Osteoblast (primary cell): Measurements from ENCODE around the gene SORBS1. TPM values are rescaled to one million over a fixed set of nuclear protein-coding genes. Genes with fewer than 3 reads are reported as not detected.

Experiments used
- DNase-seq: peaks from one replicate; pipeline ENCODE4 v3.0.0; 2011; ENCODE audit warnings: low spot score, mixed read lengths; ENCODE audit not compliant: insufficient read length; ENCODE audit errors: missing footprints
- H2AFZ ChIP-seq: 2 replicates; pipeline ENCODE4 v1.6.0; 2011; ENCODE audit warnings: mild to moderate bottlenecking, low read length
- H3K27ac ChIP-seq: 2 replicates; pipeline ENCODE4 v1.5.1; 2011; ENCODE audit warnings: mild to moderate bottlenecking, low read depth, low read length, moderate library complexity
- H3K27me3 ChIP-seq: 2 replicates; pipeline ENCODE4 v1.6.0; 2012; ENCODE audit warnings: mild to moderate bottlenecking, control low read depth, inconsistent platforms, low read length, moderate library complexity; ENCODE audit not compliant: insufficient read depth
- H3K36me3 ChIP-seq: 2 replicates; pipeline ENCODE4 v1.5.1; 2011; ENCODE audit warnings: mild to moderate bottlenecking, low read length, control low read depth, moderate library complexity; ENCODE audit not compliant: insufficient read depth
- H3K4me1 ChIP-seq: 2 replicates; pipeline ENCODE4 v1.5.1; 2011; ENCODE audit warnings: mild to moderate bottlenecking, low read length, control low read depth, moderate library complexity; ENCODE audit not compliant: insufficient read depth
- H3K4me2 ChIP-seq: 2 replicates; pipeline ENCODE4 v1.6.0; 2011; ENCODE audit warnings: mild to moderate bottlenecking, low read length; ENCODE audit not compliant: insufficient read depth
- H3K4me3 ChIP-seq: fragments of 200-600 bp; sonication (generic); 3 replicates; pipeline ENCODE4 v1.5.1; 2012; ENCODE audit warnings: mild to moderate bottlenecking, low read length, inconsistent platforms; ENCODE audit not compliant: insufficient read depth
- H3K79me2 ChIP-seq: 2 replicates; pipeline ENCODE4 v1.6.0; 2012; ENCODE audit warnings: mild to moderate bottlenecking, low read length, control low read depth, inconsistent platforms; ENCODE audit not compliant: insufficient read depth
- H3K9me3 ChIP-seq: 2 replicates; pipeline ENCODE4 v1.5.1; 2011; ENCODE audit warnings: low read depth, low read length, control low read depth
- H4K20me1 ChIP-seq: 2 replicates; pipeline ENCODE4 v1.6.0; 2012; ENCODE audit warnings: mild to moderate bottlenecking, low read length, control low read depth; ENCODE audit not compliant: insufficient read depth
- CTCF ChIP-seq: IDR thresholded peaks from 2 replicates; pipeline ENCODE4 v1.5.1; 2011; ENCODE audit warnings: mild to moderate bottlenecking, low read depth, low read length, moderate library complexity; ENCODE audit errors: extremely low read depth
- total RNA-seq: library from RNA; depleted of rRNA; stranded (reverse); fragments of >200 nt; gene quantifications from 2 replicates; pipeline ENCODE4 v1.2.3, GENCODE V29; 2012

SORBS1 gene
- total RNA-seq, 1 donor = 0.72 TPM

GRCh38 chr10:95264227-95265051 is 296.7 kb downstream of the SORBS1 start:
- no peak overlapping the region for H3K27ac ChIP-seq
- H4K20me1 ChIP-seq = no peaks in the 10 kb centered on the region
- H2AFZ ChIP-seq = no peak overlapping the region
- no peak for TF ChIP-seq CTCF
- no peak overlapping the region for H3K4me3 ChIP-seq
- no peak for DNase-seq
- no peaks in the 10 kb centered on the region for H3K27me3 ChIP-seq
- H3K36me3 ChIP-seq = peaks cover 16% of the 10 kb centered on the region
- H3K4me2 ChIP-seq = no peak overlapping the region
- H3K4me1 ChIP-seq = peaks cover 18% of the 10 kb centered on the region
- H3K9me3 ChIP-seq = no peaks in the 10 kb centered on the region
- H3K79me2 ChIP-seq = no peaks in the 10 kb centered on the region

GRCh38 chr10:95263864-95264226 is 297.3 kb downstream of the SORBS1 start:
- H3K4me3 ChIP-seq = no peak overlapping the region
- peaks cover 18% of the 10 kb centered on the region for H3K4me1 ChIP-seq
- no peak overlapping the region for H2AFZ ChIP-seq
- no peaks in the 10 kb centered on the region for H3K27me3 ChIP-seq
- no peaks in the 10 kb centered on the region for H3K9me3 ChIP-seq
- no peak overlapping the region for H3K27ac ChIP-seq
- H3K36me3 ChIP-seq = peaks cover 20% of the 10 kb centered on the region
- no peak overlapping the region for H3K4me2 ChIP-seq
- no peaks in the 10 kb centered on the region for H3K79me2 ChIP-seq
- peak; percentile 55 for DNase-seq
- TF ChIP-seq CTCF = no peak
- H4K20me1 ChIP-seq = no peaks in the 10 kb centered on the region

DNA sequence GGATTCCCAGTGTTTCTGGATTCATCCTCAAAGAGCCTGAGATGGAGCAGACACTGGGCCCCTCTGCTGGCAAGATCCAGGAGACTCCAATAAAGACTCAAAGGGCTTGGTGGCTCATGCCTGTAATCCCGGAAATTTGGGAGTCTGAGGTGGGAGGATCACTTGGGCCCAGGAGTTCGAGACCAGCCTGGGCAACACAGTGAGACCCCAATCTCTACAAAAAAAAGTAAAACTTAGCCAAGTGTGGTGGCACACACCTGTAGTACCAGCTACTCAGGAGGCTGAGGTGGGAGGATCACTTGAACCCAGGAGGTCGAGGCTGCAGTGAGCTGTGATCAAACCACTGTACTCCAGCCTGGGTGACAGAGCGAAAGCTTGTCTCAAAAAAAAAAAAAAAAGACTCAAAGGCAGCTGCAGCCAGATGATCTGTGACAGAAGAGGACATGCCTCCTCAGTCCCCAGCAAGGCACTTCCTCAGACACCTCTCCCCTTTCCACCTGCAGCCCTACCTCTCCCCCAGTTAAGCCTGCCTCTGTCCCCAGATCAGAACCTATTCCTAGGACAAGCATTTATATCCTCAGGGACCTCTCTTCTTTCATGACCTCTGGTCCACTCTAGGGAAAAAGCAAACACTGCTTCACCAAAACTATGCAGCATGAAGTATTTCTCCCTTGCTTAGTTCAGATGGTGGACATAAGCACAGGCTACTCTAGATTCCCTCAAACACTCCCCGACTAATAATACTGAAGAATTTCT is 298.2 kb downstream of the SORBS1 start:
- no peaks in the 10 kb centered on the region for H4K20me1 ChIP-seq
- no peak overlapping the region for H2AFZ ChIP-seq
- no peak overlapping the region for H3K4me2 ChIP-seq
- H3K27ac ChIP-seq = no peak overlapping the region
- no peak for DNase-seq
- H3K27me3 ChIP-seq = no peaks in the 10 kb centered on the region
- H3K4me3 ChIP-seq = no peak overlapping the region
- H3K4me1 ChIP-seq = peaks cover 18% of the 10 kb centered on the region
- H3K36me3 ChIP-seq = peaks cover 20% of the 10 kb centered on the region
- no peaks in the 10 kb centered on the region for H3K79me2 ChIP-seq
- H3K9me3 ChIP-seq = no peaks in the 10 kb centered on the region
- TF ChIP-seq CTCF = no peak

GRCh38 chr10:95261926-95262325 is 299.2 kb downstream of the SORBS1 start:
- Histone ChIP-seq H3K36me3 (peaks cover 20% of the 10 kb centered on the region), H3K27ac (no peak overlapping the region), H3K4me1 (peaks cover 18% of the 10 kb centered on the region), H3K79me2 (no peaks in the 10 kb centered on the region), H3K27me3 (no peaks in the 10 kb centered on the region), H2AFZ (no peak overlapping the region), H4K20me1 (no peaks in the 10 kb centered on the region), H3K4me2 (no peak overlapping the region), H3K4me3 (no peak overlapping the region), H3K9me3 (no peaks in the 10 kb centered on the region)
- no peak for DNase-seq
- TF ChIP-seq CTCF = no peak
